ENCODE results near the gene TMEM117. TPM values are rescaled to one million over a fixed set of nuclear protein-coding genes. Genes with fewer than 3 reads are reported as not detected.

TMEM117 gene
- total RNA-seq, 1 experiment from 2014 or later = 1.1 TPM

DNA sequence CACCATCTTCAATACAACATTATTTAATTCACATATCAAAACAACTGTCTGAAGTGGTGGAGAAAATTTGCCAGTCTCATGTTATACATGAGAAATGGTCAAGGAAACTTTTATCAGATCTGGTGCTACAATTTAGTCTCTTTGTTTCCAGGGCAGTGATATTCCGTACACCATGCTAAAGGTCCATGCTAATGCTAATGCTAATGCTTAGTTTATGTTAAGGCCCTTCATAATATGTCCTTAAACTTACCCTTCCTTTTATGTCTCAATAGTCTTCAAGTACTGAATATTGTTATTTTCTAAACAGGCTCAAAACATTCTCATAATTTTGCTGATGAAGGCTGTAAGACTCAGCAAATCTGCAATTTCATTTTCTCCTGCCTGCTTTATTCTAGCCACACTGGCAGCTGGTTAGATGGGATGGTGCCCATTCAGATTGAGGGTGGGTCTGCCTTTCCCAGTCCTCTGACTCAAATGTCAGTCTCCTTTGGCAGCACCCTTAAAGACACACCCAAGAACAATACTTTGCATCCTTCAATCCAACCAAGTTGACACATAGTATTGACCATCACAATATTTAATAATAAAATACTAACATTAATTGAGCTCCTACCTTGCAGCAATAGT, 59.8 kb downstream of the TMEM117 start:
- H3K9me3 Mint-ChIP-seq (ENCODE audit: low read depth, unreplicated experiment) = peaks cover 5% of the 10 kb centered on the region
- TF ChIP-seq, protein P1, sequence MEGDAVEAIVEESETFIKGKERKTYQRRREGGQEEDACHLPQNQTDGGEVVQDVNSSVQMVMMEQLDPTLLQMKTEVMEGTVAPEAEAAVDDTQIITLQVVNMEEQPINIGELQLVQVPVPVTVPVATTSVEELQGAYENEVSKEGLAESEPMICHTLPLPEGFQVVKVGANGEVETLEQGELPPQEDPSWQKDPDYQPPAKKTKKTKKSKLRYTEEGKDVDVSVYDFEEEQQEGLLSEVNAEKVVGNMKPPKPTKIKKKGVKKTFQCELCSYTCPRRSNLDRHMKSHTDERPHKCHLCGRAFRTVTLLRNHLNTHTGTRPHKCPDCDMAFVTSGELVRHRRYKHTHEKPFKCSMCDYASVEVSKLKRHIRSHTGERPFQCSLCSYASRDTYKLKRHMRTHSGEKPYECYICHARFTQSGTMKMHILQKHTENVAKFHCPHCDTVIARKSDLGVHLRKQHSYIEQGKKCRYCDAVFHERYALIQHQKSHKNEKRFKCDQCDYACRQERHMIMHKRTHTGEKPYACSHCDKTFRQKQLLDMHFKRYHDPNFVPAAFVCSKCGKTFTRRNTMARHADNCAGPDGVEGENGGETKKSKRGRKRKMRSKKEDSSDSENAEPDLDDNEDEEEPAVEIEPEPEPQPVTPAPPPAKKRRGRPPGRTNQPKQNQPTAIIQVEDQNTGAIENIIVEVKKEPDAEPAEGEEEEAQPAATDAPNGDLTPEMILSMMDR (IDR thresholded peaks at IDR 0.05; ENCODE audit: unreplicated experiment) = no peak
- BruUV-seq (replicated peaks) = no TSS peak
- intact Hi-C loops (cut with micrococcal nuclease; ENCODE audit: unreplicated experiment) = no loop called here
- H3K36me3 Mint-ChIP-seq (ENCODE audit: insufficient read depth, unreplicated experiment) = no peaks in the 10 kb centered on the region
- DNase-seq = no peak
- H3K4me3 Mint-ChIP-seq (ENCODE audit: low read depth, unreplicated experiment) = no peak overlapping the region
- H3K4me1 Mint-ChIP-seq (ENCODE audit: low read depth, unreplicated experiment) = no peaks in the 10 kb centered on the region
- no peaks in the 10 kb centered on the region for H3K27me3 Mint-ChIP-seq (ENCODE audit: unreplicated experiment)
- CTCF ChIA-PET = no interaction called here
- no peak overlapping the region for H3K27ac Mint-ChIP-seq (ENCODE audit: unreplicated experiment)

GRCh38 chr12:43896496-43896895, 60.6 kb downstream of the TMEM117 start:
- CTCF ChIA-PET = no interaction called here
- TF ChIP-seq, protein P1 (IDR thresholded peaks at IDR 0.05; ENCODE audit: unreplicated experiment) = no peak
- Mint-ChIP-seq H3K36me3 (ENCODE audit: insufficient read depth, unreplicated experiment) (no peaks in the 10 kb centered on the region), H3K9me3 (ENCODE audit: low read depth, unreplicated experiment) (peaks cover 2% of the 10 kb centered on the region), H3K27ac (ENCODE audit: unreplicated experiment) (no peak overlapping the region), H3K4me3 (ENCODE audit: low read depth, unreplicated experiment) (no peak overlapping the region), H3K4me1 (ENCODE audit: low read depth, unreplicated experiment) (no peaks in the 10 kb centered on the region), H3K27me3 (ENCODE audit: unreplicated experiment) (no peaks in the 10 kb centered on the region)
- no TSS peak for BruUV-seq (replicated peaks)
- DNase-seq = no peak
- intact Hi-C loops (cut with micrococcal nuclease; ENCODE audit: unreplicated experiment) = no loop called here

- BruUV-seq (replicated peaks) = no TSS peak
- Mint-ChIP-seq H3K4me1 (ENCODE audit: low read depth, unreplicated experiment) (no peaks in the 10 kb centered on the region), H3K27me3 (ENCODE audit: unreplicated experiment) (no peaks in the 10 kb centered on the region), H3K4me3 (ENCODE audit: low read depth, unreplicated experiment) (no peak overlapping the region), H3K9me3 (ENCODE audit: low read depth, unreplicated experiment) (no peaks in the 10 kb centered on the region), H3K27ac (ENCODE audit: unreplicated experiment) (no peak overlapping the region), H3K36me3 (ENCODE audit: insufficient read depth, unreplicated experiment) (no peaks in the 10 kb centered on the region)
- intact Hi-C loops (cut with micrococcal nuclease; ENCODE audit: unreplicated experiment) = no loop called here
- no peak for DNase-seq
- CTCF ChIA-PET = no interaction called here
- TF ChIP-seq, protein P1 (IDR thresholded peaks at IDR 0.05; ENCODE audit: unreplicated experiment) = no peak
Measured at GRCh38 chr12:43898474-43898873, 62.6 kb downstream of the TMEM117 start.

- no peaks in the 10 kb centered on the region for H3K36me3 Mint-ChIP-seq (ENCODE audit: insufficient read depth, unreplicated experiment)
- intact Hi-C loops (cut with micrococcal nuclease; ENCODE audit: unreplicated experiment) = no loop called here
- H3K27me3 Mint-ChIP-seq (ENCODE audit: unreplicated experiment) = no peaks in the 10 kb centered on the region
- H3K4me3 Mint-ChIP-seq (ENCODE audit: low read depth, unreplicated experiment) = no peak overlapping the region
- no TSS peak for BruUV-seq (replicated peaks)
- no peaks in the 10 kb centered on the region for H3K9me3 Mint-ChIP-seq (ENCODE audit: low read depth, unreplicated experiment)
- TF ChIP-seq, protein P1 (IDR thresholded peaks at IDR 0.05; ENCODE audit: unreplicated experiment) = no peak
- no peak overlapping the region for H3K27ac Mint-ChIP-seq (ENCODE audit: unreplicated experiment)
- CTCF ChIA-PET = no interaction called here
- DNase-seq = no peak
- no peaks in the 10 kb centered on the region for H3K4me1 Mint-ChIP-seq (ENCODE audit: low read depth, unreplicated experiment)
Measured at GRCh38 chr12:43899574-43899973, 63.7 kb downstream of the TMEM117 start.
